PC-9 (cell line): ENCODE results near the gene CCDC85A. TPM values are rescaled to one million over a fixed set of nuclear protein-coding genes. Genes with fewer than 3 reads are reported as not detected.

Experiments
- BruUV-seq: library from RNA; stranded (reverse); fragments of 400-500 nt; replicated peaks from 2 replicates; lab custom pipeline; 2021; lab: Mats Ljungman, UMichigan
- CTCF ChIA-PET: fragments of 300-600 bp; sonication (Branson Sonifier 250); formaldehyde crosslinking; loops from one replicate; lab custom pipeline; 2022; ENCODE audit warnings: antibody characterized with exemption; lab: Charles Lee
- POLR2A ChIA-PET: fragments of 300-600 bp; sonication (Branson Sonifier 250); formaldehyde crosslinking; loops from one replicate; lab custom pipeline; 2022; ENCODE audit warnings: antibody characterized with exemption; ENCODE audit not compliant: unreplicated experiment; lab: Charles Lee
- DNase-seq, 2 experiments: peaks; one replicate each; pipeline versions ENCODE4 v3.0.0 to v3.0.0-alpha.2; 2015 to 2022; ENCODE audit warnings: mixed read lengths in 1 of 2
- H2AFZ ChIP-seq: fragments of 200-600 bp; sonication (generic); 2 replicates; pipeline ENCODE4 v1.8.1; 2017; ENCODE audit warnings: antibody characterized with exemption
- H3F3A ChIP-seq: fragments of 200-600 bp; sonication (generic); 2 replicates; pipeline ENCODE4 v1.8.1; 2017; ENCODE audit warnings: antibody characterized with exemption, mild to moderate bottlenecking, low read depth; ENCODE audit not compliant: insufficient read depth
- H3K27ac ChIP-seq: fragments of 200-600 bp; sonication (generic); 2 replicates; pipeline ENCODE4 v1.6.1; 2016; ENCODE audit warnings: mixed run types
- H3K27me3 ChIP-seq: fragments of 200-600 bp; sonication (generic); 2 replicates; pipeline ENCODE4 v1.6.1; 2016; ENCODE audit warnings: low read depth, mixed run types; ENCODE audit not compliant: insufficient read depth
- H3K36me3 ChIP-seq: fragments of 200-600 bp; sonication (generic); 2 replicates; pipeline ENCODE4 v1.6.1; 2016; ENCODE audit warnings: low read depth, mixed run types
- H3K4me1 ChIP-seq: fragments of 200-600 bp; sonication (generic); replicated peaks from 2 replicates; pipeline ENCODE4 v1.6.1; 2016; ENCODE audit warnings: mixed run types; ENCODE audit not compliant: insufficient read depth
- H3K4me2 ChIP-seq: fragments of 200-600 bp; sonication (generic); 2 replicates; pipeline ENCODE4 v1.6.1; 2017; ENCODE audit warnings: mixed run types
- H3K4me3 ChIP-seq: fragments of 200-600 bp; sonication (generic); 2 replicates; pipeline ENCODE4 v1.6.1; 2016; ENCODE audit warnings: mixed run types
- H3K79me2 ChIP-seq: fragments of 200-600 bp; sonication (generic); 2 replicates; pipeline ENCODE4 v1.6.1; 2017; ENCODE audit warnings: low read depth, mixed run types
- H3K9me2 ChIP-seq: fragments of 200-600 bp; sonication (generic); 2 replicates; pipeline ENCODE4 v1.8.1; 2017; ENCODE audit warnings: mild to moderate bottlenecking; ENCODE audit not compliant: insufficient read depth
- H3K9me3 ChIP-seq: fragments of 200-600 bp; sonication (generic); 2 replicates; pipeline ENCODE4 v1.8.1; 2016; ENCODE audit warnings: low read depth; ENCODE audit not compliant: insufficient read depth
- H4K20me1 ChIP-seq: fragments of 200-600 bp; sonication (generic); 2 replicates; pipeline ENCODE4 v1.8.1; 2017; ENCODE audit not compliant: insufficient read depth
- EZH2 ChIP-seq: fragments of 200-600 bp; sonication (generic); IDR thresholded peaks from 2 replicates; pipeline ENCODE4 v1.8.0; 2017; ENCODE audit warnings: antibody characterized with exemption, low read depth
- intact Hi-C: fragments of 100-400 bp; cut with micrococcal nuclease; formaldehyde crosslinking; loops from one replicate; pipeline ENCODE4 v1.10.0; 2022; ENCODE audit not compliant: unreplicated experiment
- total RNA-seq: library from RNA; stranded (reverse); gene quantifications from 2 replicates; pipeline ENCODE4 v1.2.3, GENCODE V29; 2021
- TF ChIP-seq, protein P1 (sequence below): fragments of 200-600 bp; sonication (generic); conservative IDR thresholded peaks from 2 replicates; pipeline ENCODE4 v1.6.1; 2017; ENCODE audit warnings: mixed run types, antibody characterized with exemption, mild to moderate bottlenecking, moderate library complexity

The CCDC85A gene
- total RNA-seq, 1 experiment from 2014 or later: not detected

- Histone ChIP-seq H2AFZ (no peak overlapping the region), H3K9me2 (0 out of 2 replicates have a peak, but pooled peaks cover 3% of the 10 kb centered on the region), H4K20me1 (no peaks in the 10 kb centered on the region), H3K4me1 (no peaks in the 10 kb centered on the region), H3F3A (no peaks in the 10 kb centered on the region), H3K4me2 (no peak overlapping the region), H3K79me2 (no peaks in the 10 kb centered on the region), H3K36me3 (no peaks in the 10 kb centered on the region), H3K4me3 (no peak overlapping the region), H3K27ac (no peak overlapping the region), H3K9me3 (no peaks in the 10 kb centered on the region), H3K27me3 (peaks cover 3% of the 10 kb centered on the region)
- DNase-seq: no peak
- no peak for TF ChIP-seq EZH2
- TF ChIP-seq, protein P1, sequence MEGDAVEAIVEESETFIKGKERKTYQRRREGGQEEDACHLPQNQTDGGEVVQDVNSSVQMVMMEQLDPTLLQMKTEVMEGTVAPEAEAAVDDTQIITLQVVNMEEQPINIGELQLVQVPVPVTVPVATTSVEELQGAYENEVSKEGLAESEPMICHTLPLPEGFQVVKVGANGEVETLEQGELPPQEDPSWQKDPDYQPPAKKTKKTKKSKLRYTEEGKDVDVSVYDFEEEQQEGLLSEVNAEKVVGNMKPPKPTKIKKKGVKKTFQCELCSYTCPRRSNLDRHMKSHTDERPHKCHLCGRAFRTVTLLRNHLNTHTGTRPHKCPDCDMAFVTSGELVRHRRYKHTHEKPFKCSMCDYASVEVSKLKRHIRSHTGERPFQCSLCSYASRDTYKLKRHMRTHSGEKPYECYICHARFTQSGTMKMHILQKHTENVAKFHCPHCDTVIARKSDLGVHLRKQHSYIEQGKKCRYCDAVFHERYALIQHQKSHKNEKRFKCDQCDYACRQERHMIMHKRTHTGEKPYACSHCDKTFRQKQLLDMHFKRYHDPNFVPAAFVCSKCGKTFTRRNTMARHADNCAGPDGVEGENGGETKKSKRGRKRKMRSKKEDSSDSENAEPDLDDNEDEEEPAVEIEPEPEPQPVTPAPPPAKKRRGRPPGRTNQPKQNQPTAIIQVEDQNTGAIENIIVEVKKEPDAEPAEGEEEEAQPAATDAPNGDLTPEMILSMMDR: no peak
- ChIA-PET CTCF (no interaction called here), POLR2A (no interaction called here)
- intact Hi-C loops: no loop called here
- BruUV-seq: no TSS peak
Observed at GRCh38 chr2:56333812-56334485, 150.2 kb downstream of the CCDC85A start.

DNA sequence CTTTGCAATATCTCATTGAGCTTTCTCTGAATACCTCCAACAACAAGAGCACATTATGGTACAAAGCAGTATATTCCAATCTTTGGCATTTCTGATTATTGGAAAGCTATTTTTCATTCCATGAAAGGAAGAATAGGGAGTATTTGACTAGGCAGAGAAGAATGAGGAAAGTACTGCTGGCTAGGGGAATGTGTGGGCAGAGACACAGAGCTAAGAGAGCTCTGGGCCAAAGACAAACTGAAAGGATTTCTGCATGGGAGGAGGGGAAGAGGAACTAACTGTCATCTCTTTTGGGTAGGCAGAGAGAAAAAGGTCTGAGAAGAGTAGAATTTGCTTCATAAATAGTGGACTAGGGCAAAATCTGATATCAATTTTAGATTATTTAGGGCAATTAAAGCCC, 150.8 kb downstream of the CCDC85A start:
- no peaks in the 10 kb centered on the region for H3K9me3 ChIP-seq
- no peak overlapping the region for H3K4me3 ChIP-seq
- H3K36me3 ChIP-seq: no peaks in the 10 kb centered on the region
- H3K27ac ChIP-seq: no peak overlapping the region
- no peaks in the 10 kb centered on the region for H3K4me1 ChIP-seq
- TF ChIP-seq, protein P1: no peak
- TF ChIP-seq EZH2: no peak
- no peak for DNase-seq
- POLR2A ChIA-PET: no interaction called here
- no peaks in the 10 kb centered on the region for H4K20me1 ChIP-seq
- H3K9me2 ChIP-seq: 0 out of 2 replicates have a peak, but pooled peaks cover 3% of the 10 kb centered on the region
- no TSS peak for BruUV-seq
- H3K79me2 ChIP-seq: no peaks in the 10 kb centered on the region
- H3K4me2 ChIP-seq: no peak overlapping the region
- no peaks in the 10 kb centered on the region for H3K27me3 ChIP-seq
- H2AFZ ChIP-seq: no peak overlapping the region
- CTCF ChIA-PET: no interaction called here
- intact Hi-C loops: no loop called here
- no peaks in the 10 kb centered on the region for H3F3A ChIP-seq

GRCh38 chr2:56335101-56335500, 151.3 kb downstream of the CCDC85A start:
- H3K79me2 ChIP-seq: no peaks in the 10 kb centered on the region

More at GRCh38 chr2:56335101-56335500, 151.3 kb downstream of the CCDC85A start:
- intact Hi-C loops: no loop called here
- Histone ChIP-seq H3K4me3 (no peak overlapping the region), H3K4me2 (no peak overlapping the region), H3K4me1 (no peaks in the 10 kb centered on the region), H4K20me1 (no peaks in the 10 kb centered on the region), H3F3A (no peaks in the 10 kb centered on the region), H3K36me3 (no peaks in the 10 kb centered on the region), H3K9me3 (no peaks in the 10 kb centered on the region), H3K9me2 (0 out of 2 replicates have a peak, but pooled peaks cover 3% of the 10 kb centered on the region), H3K27ac (no peak overlapping the region), H2AFZ (no peak overlapping the region), H3K27me3 (no peaks in the 10 kb centered on the region)
- DNase-seq: no peak
- BruUV-seq: no TSS peak
- TF ChIP-seq, protein P1: no peak
- no peak for TF ChIP-seq EZH2
- POLR2A ChIA-PET: no interaction called here
- CTCF ChIA-PET: no interaction called here
